K562 (cell line): ENCODE data around the gene ZNF593OS. TPM values are rescaled to one million over a fixed set of nuclear protein-coding genes. Genes with fewer than 3 reads are reported as not detected.

Experiments used
- ATAC-seq: fragments of 200-7000 bp; cut with Tn5 transposase; 3 replicates; pipeline ENCODE4 v1.9.1; 2020; ENCODE audit warnings: moderate library complexity
- BruUV-seq: library from RNA; stranded (reverse); fragments of 400-500 nt; replicated peaks from 2 replicates; lab custom pipeline; 2021; lab: Mats Ljungman, UMichigan
- CTCF ChIA-PET: fragments of 300-600 bp; formaldehyde crosslinking; extraction: SDS; loops from one replicate; lab custom pipeline; 2021; ENCODE audit warnings: low intra/inter-chr PET ratio; lab: Yijun Ruan, JAX
- POLR2A ChIA-PET: fragments of 300-600, 350-650 bp; sonication (Branson Sonifier 250); formaldehyde crosslinking; extraction: SDS; loops from one replicate; lab custom pipeline; 2021; ENCODE audit warnings: antibody characterized with exemption, inconsistent platforms; lab: Yijun Ruan, JAX
- DNase-seq, 4 experiments: peaks; one replicate each; pipeline versions ENCODE4 v3.0.0 to v3.0.0-alpha.2; 2011 to 2018; ENCODE audit warnings: low spot score in 3 of 4, mixed read lengths in 3 of 4; ENCODE audit errors: extremely low read depth in 1 of 4
- FAIRE-seq: peaks from 2 replicates; lab custom pipeline; 2011; peaks lifted over from hg19 to GRCh38; lab: Jason Lieb, UNC
- H2AFZ ChIP-seq: 2 replicates; pipeline ENCODE4 v1.6.0; 2011; ENCODE audit warnings: low read depth, low read length, control low read depth, inconsistent platforms
- H3K27ac ChIP-seq: fragments of 200-600 bp; 3 replicates; pipeline ENCODE4 v1.8.0; 2011; ENCODE audit warnings: low read depth, mild to moderate bottlenecking, control low read depth, inconsistent platforms, low read length, moderate library complexity, mixed read lengths; ENCODE audit errors: extremely low read depth
- H3K27me3 ChIP-seq, 2 experiments: fragments of 300-600 bp in 1 of 2; 2 replicates in 1 of 2; 3 replicates in 1 of 2; pipeline versions ENCODE4 v1.6.0 to v1.8.0; 2011; ENCODE audit warnings: inconsistent platforms in 2 of 2, low read length in 2 of 2, mild to moderate bottlenecking in 1 of 2, mixed read lengths in 1 of 2, moderate library complexity in 1 of 2; ENCODE audit not compliant: control insufficient read depth in 2 of 2, insufficient read depth in 2 of 2
- H3K36me3 ChIP-seq: fragments of 300-600 bp; 3 replicates; pipeline ENCODE4 v1.8.0; 2011; ENCODE audit warnings: mild to moderate bottlenecking, low read length, inconsistent platforms; ENCODE audit not compliant: control insufficient read depth, insufficient read depth
- H3K4me1 ChIP-seq, 2 experiments: fragments of 200-600 bp in 1 of 2; replicated peaks in 1 of 2; 2 replicates in 1 of 2; 3 replicates in 1 of 2; pipeline versions ENCODE4 v1.5.1 to v1.8.0; 2011; ENCODE audit warnings: inconsistent platforms in 2 of 2, low read length in 2 of 2, mild to moderate bottlenecking in 1 of 2, mixed read lengths in 1 of 2, moderate library complexity in 1 of 2; ENCODE audit not compliant: control insufficient read depth in 2 of 2, insufficient read depth in 2 of 2
- H3K4me2 ChIP-seq: 2 replicates; pipeline ENCODE4 v1.6.1; 2011; ENCODE audit warnings: low read length, control low read depth, inconsistent platforms, mixed read lengths; ENCODE audit not compliant: insufficient read depth
- H3K4me3 ChIP-seq: fragments of 200-600 bp; sonication (generic), shearing (Covaris generic); 2 replicates; pipeline ENCODE4 v1.5.1; 2016; ENCODE audit warnings: control low read depth, inconsistent platforms
- H3K79me2 ChIP-seq: fragments of 200-600 bp; 3 replicates; pipeline ENCODE4 v1.8.0; 2011; ENCODE audit warnings: low read length, inconsistent platforms; ENCODE audit not compliant: control insufficient read depth, insufficient read depth
- H3K9ac ChIP-seq, 2 experiments: 2 replicates each; pipeline versions ENCODE4 v1.6.0 to v1.6.1; 2011; ENCODE audit warnings: low read depth in 2 of 2, low read length in 2 of 2, control low read depth in 1 of 2, inconsistent platforms in 1 of 2, mild to moderate bottlenecking in 1 of 2, mixed read lengths in 1 of 2; ENCODE audit not compliant: insufficient read depth in 1 of 2
- H3K9me1 ChIP-seq: one replicate; pipeline ENCODE4 v1.6.0; 2011; ENCODE audit warnings: inconsistent platforms, mild to moderate bottlenecking, low read length, moderate library complexity; ENCODE audit not compliant: control insufficient read depth, insufficient read depth
- H3K9me3 ChIP-seq: replicated peaks from 2 replicates; pipeline ENCODE4 v1.5.1; 2011; ENCODE audit warnings: low read depth, low read length, inconsistent platforms; ENCODE audit not compliant: control insufficient read depth, insufficient read depth
- H4K20me1 ChIP-seq: replicated peaks from 2 replicates; pipeline ENCODE4 v1.6.1; 2011; ENCODE audit warnings: low read length, inconsistent platforms, mixed read lengths; ENCODE audit not compliant: control insufficient read depth, insufficient read depth
- HOXB6 ChIP-seq: fragments of 250-450 bp; sonication (Bioruptor Pico); IDR thresholded peaks from 2 replicates; pipeline ENCODE4 v1.5.1; 2022; ENCODE audit warnings: mild to moderate bottlenecking, borderline replicate concordance
- MLLT1 ChIP-seq, 2 experiments: fragments of 450-650 bp; IDR thresholded peaks; 2 replicates each; pipeline ENCODE4 v1.6.1; 2016
- NR2C1 ChIP-seq, 2 experiments: fragments of 450-650 bp; IDR thresholded peaks; 2 replicates each; pipeline ENCODE4 v1.6.1; 2017; ENCODE audit warnings: mild to moderate bottlenecking in 2 of 2, antibody characterized with exemption in 1 of 2, inconsistent platforms in 1 of 2, missing compliant biosample characterization in 1 of 2, missing genetic modification characterization in 1 of 2
- ZNF740 ChIP-seq, 3 experiments: fragments of 200-800 bp in 1 of 3; sonication (Bioruptor generic) in 1 of 3; sonication (generic) in 1 of 3; formaldehyde crosslinking in 1 of 3; IDR thresholded peaks; 2 replicates each; pipeline versions ENCODE4 v1.6.1 to v1.8.0; 2016 to 2022; ENCODE audit warnings: mild to moderate bottlenecking in 2 of 3, missing compliant biosample characterization in 2 of 3, missing genetic modification characterization in 2 of 3, missing genetic modification reagents in 1 of 3
- WGBS: fragments of 100-300 bp; shearing (Covaris generic); methylation state at CpG from one replicate; pipeline ENCODE4 v1.1.6; 2016; ENCODE audit warnings: low coverage, mixed read lengths; ENCODE audit not compliant: insufficient coverage; ENCODE audit errors: missing lambda C conversion rate; 5-methylcytosine and 5-hydroxymethylcytosine counted together
- in situ Hi-C: fragments of 300-500 bp; cut with MboI; formaldehyde crosslinking; loops from 4 replicates; pipeline ENCODE4 v1.15.0; 2018; ENCODE audit warnings: inconsistent platforms, mixed read lengths
- intact Hi-C: fragments of 100-400 bp; cut with micrococcal nuclease; formaldehyde crosslinking; loops from 2 replicates; pipeline ENCODE4 v1.14.2; 2022
- polyA plus RNA-seq, 8 experiments: library from polyadenylated mRNA; depleted of rRNA in 4 of 8; stranded (reverse) in 5 of 8; unstranded in 3 of 8; fragments of >200 nt; fragmentation: Nextera tagmentation in 2 of 8; fragmentation: Illumina TruSeq in 1 of 8; extraction: Ambion mirVana in 2 of 8; extraction: Trizol in 1 of 8; gene quantifications; 2 replicates each; pipeline versions ENCODE4 v1.2.1 to v1.2.3, GENCODE V29; 2011 to 2014; ENCODE audit warnings: inconsistent platforms in 1 of 8, missing spikeins in 1 of 8
- total RNA-seq, 7 experiments: library from RNA; depleted of rRNA in 6 of 7; stranded (reverse); fragments of >200 nt in 6 of 7; fragmentation: Illumina TruSeq in 2 of 7; extraction: Trizol in 2 of 7; gene quantifications; 2 replicates each; pipeline versions ENCODE4 v1.2.1 to v1.2.3, GENCODE V29; 2011 to 2021; ENCODE audit warnings: low replicate concordance in 1 of 7

The ZNF593OS gene
- total and polyA plus RNA-seq, 9 of the 15 experiments (the other 6 are each of a cell fraction or from before 2014, with no cell fraction given) = 0.24 to 0.27 TPM; not detected in 7

- 0 out of 4 replicates have a peak, but pooled peaks of 1 of the 2 experiments have one; percentile 48 for TF ChIP-seq MLLT1 (IDR thresholded peaks at IDR 0.05)
- TF ChIP-seq, all 486 proteins: peak for 13
These were observed 18.8 kb upstream of the ZNF593OS start, which contains the start of gene CATSPER4 (continued) for GRCh38 chr1:26190373-26190987.

GRCh38 chr1:26189751-26190275, 18.2 kb upstream of the ZNF593OS start:
- peak overlapping the region; percentile 67 for H2AFZ ChIP-seq
- peak overlapping the region in 1 of 2 experiments; percentile 56; a peak in 1 of 4 replicates for H3K9ac ChIP-seq
- no peaks in the 10 kb centered on the region for H3K9me3 ChIP-seq
- peaks cover 0 to 26% of the 10 kb centered on the region in 2 experiments; a peak in 2 of 5 replicates for H3K4me1 ChIP-seq
- H3K4me3 ChIP-seq = no peak overlapping the region
- WGBS = 55% methylated on average over 7 of the region's 7 CpGs
- H3K4me2 ChIP-seq = no peak overlapping the region
- H3K27ac ChIP-seq = no peak overlapping the region
- ATAC-seq = peak; percentile 74
- H3K79me2 ChIP-seq = no peaks in the 10 kb centered on the region
- no peaks in the 10 kb centered on the region for H3K9me1 ChIP-seq
- DNase-seq = peak; percentile 30 to 68 (median 61)
- intact Hi-C loops = loop anchor here (1.0 kb wide), 4 partner anchors 43 to 201 kb away; no protein-coding TSS in a partner anchor
- POLR2A ChIA-PET = interaction anchor here (0.6 to 1.4 kb wide), 6 partner anchors 13 to 83 kb away, joined by 3 to 4 read pairs (median 3); partner anchors contain the start of genes CNKSR1 and ZNF593
- no peaks in the 10 kb centered on the region for H3K36me3 ChIP-seq
- in situ Hi-C loops = no loop called here
- no peak for FAIRE-seq
- BruUV-seq = no TSS peak
- CTCF ChIA-PET = interaction anchor here (0.6 to 1.6 kb wide), 4 partner anchors 45 to 202 kb away, joined by 3 to 4 read pairs (median 4); partner anchors contain the start of gene CEP85
- no peaks in the 10 kb centered on the region for H3K27me3 ChIP-seq
- 0 out of 2 replicates have a peak, but pooled peaks cover 6% of the 10 kb centered on the region for H4K20me1 ChIP-seq
- no peak for TF ChIP-seq HOXB6 (CRISPR knock-in tag)
- no peak for TF ChIP-seq ZNF740 (CRISPR knock-in tag; IDR thresholded peaks at IDR 0.05)
- no peak for TF ChIP-seq ZNF740 (tag; IDR thresholded peaks at IDR 0.05)
- TF ChIP-seq NR2C1 (IDR thresholded peaks at IDR 0.05) = peak; percentile 13
- TF ChIP-seq NR2C1 (tag; IDR thresholded peaks at IDR 0.05) = no peak
